ENCODE data around the gene TRIM56.
A peak's percentile ranks its signal among the peaks of the same experiment; 100 is the strongest.
"Not testable (repeated sequence)": the region's sequence is repeated elsewhere in the genome, so short reads cannot be mapped to it uniquely, and the experiment has no call there.

Gene TRIM56

GRCh38 chr7:101102026-101102425, 16.7 kb downstream of the TRIM56 start:
- Histone ChIP-seq H4K8ac (ENCODE audit: low read length) (no peak overlapping the region), H3K4me1 (ENCODE audit: control insufficient read depth, insufficient read depth, low read depth, low read length) (peaks cover 17% of the 10 kb centered on the region), H2AK5ac (ENCODE audit: low read length, severe bottlenecking) (no peak overlapping the region), H3K27ac (ENCODE audit: low read length, poor library complexity, severe bottlenecking) (no peak overlapping the region), H2BK120ac (ENCODE audit: low read depth, low read length) (peak overlapping the region; percentile 86), H3K23ac (ENCODE audit: low read length in 2 of 2) (no peak overlapping the region), H3K36me3 (ENCODE audit: control insufficient read depth in 1 of 2, insufficient read depth in 2 of 2, low read depth in 1 of 2, low read length in 2 of 2) (no peaks in the 10 kb centered on the region), H3K18ac (ENCODE audit: low read depth in 1 of 2, low read length in 2 of 2) (no peak overlapping the region), H3K9ac (ENCODE audit: low read length) (no peak overlapping the region), H3K4ac (ENCODE audit: low read depth in 1 of 2, low read length in 2 of 2) (no peak overlapping the region), H2BK15ac (ENCODE audit: low read depth, poor library complexity, severe bottlenecking) (no peak overlapping the region), H2BK12ac (ENCODE audit: low read length in 2 of 2) (peak overlapping the region in 1 of 2 experiments; percentile 84), H3K9me3 (ENCODE audit: control insufficient read depth, low read length) (no peaks in the 10 kb centered on the region), H3K4me2 (ENCODE audit: low read length, poor library complexity, severe bottlenecking) (no peak overlapping the region), H4K91ac (ENCODE audit: low read length) (no peak overlapping the region), H3K14ac (ENCODE audit: low read length in 2 of 2) (no peak overlapping the region), H2BK5ac (ENCODE audit: low read depth, low read length, poor library complexity, severe bottlenecking) (no peak overlapping the region), H2AFZ (ENCODE audit: low read depth, low read length) (no peak overlapping the region), H3K27me3 (ENCODE audit: control insufficient read depth in 1 of 2, insufficient read depth in 1 of 2, low read length in 2 of 2) (no peaks in the 10 kb centered on the region), H3K79me1 (replicated peaks; ENCODE audit: low read length, poor library complexity, severe bottlenecking) (peaks cover 3% of the 10 kb centered on the region), H3K4me3 (ENCODE audit: insufficient read depth in 1 of 2, low read depth in 1 of 2, low read length in 2 of 2) (peak overlapping the region in 1 of 2 experiments; percentile 45)
- 92% methylated on average over 6 of the region's 6 CpGs for WGBS
- DNase-seq, result no peak

GRCh38 chr7:101103701-101104100, 18.4 kb downstream of the TRIM56 start:
- not testable (repeated sequence) for H3K27ac ChIP-seq (ENCODE audit: low read length, poor library complexity, severe bottlenecking); H2BK15ac ChIP-seq (ENCODE audit: low read depth, poor library complexity, severe bottlenecking); H3K36me3 ChIP-seq (ENCODE audit: control insufficient read depth in 1 of 2, insufficient read depth in 2 of 2, low read depth in 1 of 2, low read length in 2 of 2); DNase-seq; H3K27me3 ChIP-seq (ENCODE audit: control insufficient read depth in 1 of 2, insufficient read depth in 1 of 2, low read length in 2 of 2); H2BK5ac ChIP-seq (ENCODE audit: low read depth, low read length, poor library complexity, severe bottlenecking); H3K9ac ChIP-seq (ENCODE audit: low read length); H3K23ac ChIP-seq (ENCODE audit: low read length in 2 of 2); H3K9me3 ChIP-seq (ENCODE audit: control insufficient read depth, low read length); H2AK5ac ChIP-seq (ENCODE audit: low read length, severe bottlenecking); H2AFZ ChIP-seq (ENCODE audit: low read depth, low read length); H3K4me3 ChIP-seq (ENCODE audit: insufficient read depth in 1 of 2, low read depth in 1 of 2, low read length in 2 of 2); H3K18ac ChIP-seq (ENCODE audit: low read depth in 1 of 2, low read length in 2 of 2); H3K4ac ChIP-seq (ENCODE audit: low read depth in 1 of 2, low read length in 2 of 2); H3K4me2 ChIP-seq (ENCODE audit: low read length, poor library complexity, severe bottlenecking); H3K14ac ChIP-seq (ENCODE audit: low read length in 2 of 2); H3K79me1 ChIP-seq (replicated peaks; ENCODE audit: low read length, poor library complexity, severe bottlenecking)
- Histone ChIP-seq H4K91ac (ENCODE audit: low read length) (peak overlapping the region; percentile 5), H3K4me1 (ENCODE audit: control insufficient read depth, insufficient read depth, low read depth, low read length) (peaks cover 20% of the 10 kb centered on the region), H2BK120ac (ENCODE audit: low read depth, low read length) (peak overlapping the region; percentile 54), H4K8ac (ENCODE audit: low read length) (peak overlapping the region; percentile 8), H2BK12ac (ENCODE audit: low read length in 2 of 2) (peak overlapping the region; percentile 42 to 69)
- WGBS, result 96% methylated on average over 10 of the region's 10 CpGs

DNA sequence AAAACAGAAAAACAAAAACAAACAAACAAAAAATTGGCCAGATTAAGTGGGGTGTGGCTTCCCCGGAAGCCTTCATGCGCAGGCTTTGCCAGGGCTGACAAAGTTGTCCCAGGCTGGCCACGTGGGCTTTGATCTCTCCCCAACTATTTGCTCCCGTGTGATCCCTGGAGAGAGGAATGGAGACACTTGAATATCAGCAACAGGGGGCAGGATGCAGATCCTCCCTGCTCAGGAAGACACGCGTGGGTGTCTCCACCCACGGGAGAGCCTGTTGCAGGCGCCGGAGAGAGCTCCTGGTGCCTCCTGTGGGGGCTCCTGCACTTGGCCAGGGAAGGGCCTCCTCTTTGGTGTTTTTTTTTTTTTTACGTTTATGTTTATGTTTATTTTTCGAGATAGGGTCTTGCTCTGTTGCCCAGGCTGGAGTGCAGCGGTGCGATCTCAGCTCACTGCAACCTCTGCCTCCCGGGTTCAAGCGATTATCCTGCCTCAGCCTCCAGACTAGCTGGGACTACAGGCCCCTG, 19.0 kb downstream of the TRIM56 start:
- Histone ChIP-seq H3K79me1 (replicated peaks; ENCODE audit: low read length, poor library complexity, severe bottlenecking) (no peaks in the 10 kb centered on the region), H3K14ac (ENCODE audit: low read length in 2 of 2) (no peak overlapping the region), H2BK12ac (ENCODE audit: low read length in 2 of 2) (no peak overlapping the region), H2AFZ (ENCODE audit: low read depth, low read length) (no peak overlapping the region), H3K27me3 (ENCODE audit: control insufficient read depth in 1 of 2, insufficient read depth in 1 of 2, low read length in 2 of 2) (no peaks in the 10 kb centered on the region), H3K4me3 (ENCODE audit: insufficient read depth in 1 of 2, low read depth in 1 of 2, low read length in 2 of 2) (no peak overlapping the region), H3K4ac (ENCODE audit: low read depth in 1 of 2, low read length in 2 of 2) (peak overlapping the region in 1 of 2 experiments; percentile 64), H3K27ac (ENCODE audit: low read length, poor library complexity, severe bottlenecking) (no peak overlapping the region), H3K4me2 (ENCODE audit: low read length, poor library complexity, severe bottlenecking) (no peak overlapping the region), H3K23ac (ENCODE audit: low read length in 2 of 2) (no peak overlapping the region), H2BK5ac (ENCODE audit: low read depth, low read length, poor library complexity, severe bottlenecking) (no peak overlapping the region), H3K9ac (ENCODE audit: low read length) (no peak overlapping the region), H2BK15ac (ENCODE audit: low read depth, poor library complexity, severe bottlenecking) (peak overlapping the region; percentile 33), H3K4me1 (ENCODE audit: control insufficient read depth, insufficient read depth, low read depth, low read length) (peaks cover 25% of the 10 kb centered on the region), H3K18ac (ENCODE audit: low read depth in 1 of 2, low read length in 2 of 2) (peak overlapping the region in 1 of 2 experiments; percentile 52), H3K9me3 (ENCODE audit: control insufficient read depth, low read length) (no peaks in the 10 kb centered on the region), H2AK5ac (ENCODE audit: low read length, severe bottlenecking) (no peak overlapping the region), H3K36me3 (ENCODE audit: control insufficient read depth in 1 of 2, insufficient read depth in 2 of 2, low read depth in 1 of 2, low read length in 2 of 2) (no peaks in the 10 kb centered on the region), H4K8ac (ENCODE audit: low read length) (no peak overlapping the region), H4K91ac (ENCODE audit: low read length) (no peak overlapping the region), H2BK120ac (ENCODE audit: low read depth, low read length) (peak overlapping the region; percentile 54)
- DNase-seq, result no peak
- WGBS, result 81% methylated on average over 15 of the region's 15 CpGs

GRCh38 chr7:101104799-101105198, 19.5 kb downstream of the TRIM56 start:
- Histone ChIP-seq H3K4ac (ENCODE audit: low read depth in 1 of 2, low read length in 2 of 2) (no peak overlapping the region), H3K27ac (ENCODE audit: low read length, poor library complexity, severe bottlenecking) (no peak overlapping the region), H3K4me3 (ENCODE audit: insufficient read depth in 1 of 2, low read depth in 1 of 2, low read length in 2 of 2) (no peak overlapping the region), H2AFZ (ENCODE audit: low read depth, low read length) (no peak overlapping the region), H3K9ac (ENCODE audit: low read length) (no peak overlapping the region), H3K18ac (ENCODE audit: low read depth in 1 of 2, low read length in 2 of 2) (peak overlapping the region in 1 of 2 experiments; percentile 71), H3K79me1 (replicated peaks; ENCODE audit: low read length, poor library complexity, severe bottlenecking) (no peaks in the 10 kb centered on the region), H3K27me3 (ENCODE audit: control insufficient read depth in 1 of 2, insufficient read depth in 1 of 2, low read length in 2 of 2) (no peaks in the 10 kb centered on the region), H2BK12ac (ENCODE audit: low read length in 2 of 2) (peak overlapping the region; percentile 61 to 85), H2BK120ac (ENCODE audit: low read depth, low read length) (no peak overlapping the region), H2AK5ac (ENCODE audit: low read length, severe bottlenecking) (peak overlapping the region; percentile 7), H3K9me3 (ENCODE audit: control insufficient read depth, low read length) (no peaks in the 10 kb centered on the region), H3K14ac (ENCODE audit: low read length in 2 of 2) (no peak overlapping the region), H4K8ac (ENCODE audit: low read length) (peak overlapping the region; percentile 57), H2BK5ac (ENCODE audit: low read depth, low read length, poor library complexity, severe bottlenecking) (no peak overlapping the region), H3K36me3 (ENCODE audit: control insufficient read depth in 1 of 2, insufficient read depth in 2 of 2, low read depth in 1 of 2, low read length in 2 of 2) (no peaks in the 10 kb centered on the region), H4K91ac (ENCODE audit: low read length) (peak overlapping the region; percentile 74), H3K4me2 (ENCODE audit: low read length, poor library complexity, severe bottlenecking) (no peak overlapping the region), H3K23ac (ENCODE audit: low read length in 2 of 2) (no peak overlapping the region), H2BK15ac (ENCODE audit: low read depth, poor library complexity, severe bottlenecking) (no peak overlapping the region), H3K4me1 (ENCODE audit: control insufficient read depth, insufficient read depth, low read depth, low read length) (peaks cover 26% of the 10 kb centered on the region)
- WGBS, result 92% methylated on average over 3 of the region's 3 CpGs
- no peak for DNase-seq
